CMK (cell line): ENCODE measurements around the gene KRT32.
"Not testable (repeated sequence)": the region's sequence is repeated elsewhere in the genome, so short reads cannot be mapped to it uniquely, and the experiment has no call there.

Experiments used
- DNase-seq: peaks from one replicate; pipeline ENCODE4 v3.0.0-alpha.2; 2010; ENCODE audit warnings: low read depth

KRT32 gene

GRCh38 chr17:41464173-41464572, 3.0 kb downstream of the KRT32 start:
- DNase-seq, result no peak

DNA sequence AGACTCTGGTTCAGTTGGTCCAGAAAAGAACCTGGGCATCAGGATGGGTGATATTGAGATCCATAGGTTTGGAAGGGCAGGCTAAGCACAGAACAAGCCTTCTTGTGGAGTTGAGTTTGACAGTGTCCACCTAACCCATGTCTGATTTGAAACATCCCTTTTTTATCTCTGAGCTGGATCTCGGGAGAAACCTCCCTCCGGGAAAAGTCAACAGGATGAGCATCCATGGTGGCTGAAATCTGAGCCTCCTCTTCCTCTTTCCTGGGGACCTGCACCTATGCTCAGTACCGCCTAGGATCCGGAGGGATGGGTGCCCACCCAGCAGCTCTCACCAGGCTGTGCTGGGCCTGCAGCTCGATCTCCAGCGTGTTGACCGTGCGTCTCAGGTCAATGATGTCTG, 3.4 kb downstream of the KRT32 start:
- DNase-seq, result no peak

DNA sequence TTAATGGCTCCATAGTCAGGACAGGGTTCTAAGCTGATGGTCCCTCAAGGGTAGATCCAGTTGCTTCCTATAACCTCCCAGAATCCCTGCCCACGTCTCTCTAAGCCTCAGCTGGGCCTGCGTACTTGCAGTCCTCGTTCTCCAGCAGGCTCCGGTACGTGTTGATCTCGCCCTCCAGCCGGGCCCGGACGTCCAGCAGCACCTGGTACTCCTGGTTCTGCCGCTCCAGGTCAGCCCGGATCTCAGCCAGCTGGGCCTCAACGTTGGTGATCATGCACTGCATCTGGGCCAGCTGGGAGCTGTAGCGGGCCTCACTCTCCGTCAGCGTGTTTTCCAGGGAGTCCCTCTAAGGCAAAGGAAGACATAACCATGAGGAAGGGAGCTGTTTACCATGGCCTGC, 4.5 kb downstream of the KRT32 start:
- DNase-seq, result no peak

DNA sequence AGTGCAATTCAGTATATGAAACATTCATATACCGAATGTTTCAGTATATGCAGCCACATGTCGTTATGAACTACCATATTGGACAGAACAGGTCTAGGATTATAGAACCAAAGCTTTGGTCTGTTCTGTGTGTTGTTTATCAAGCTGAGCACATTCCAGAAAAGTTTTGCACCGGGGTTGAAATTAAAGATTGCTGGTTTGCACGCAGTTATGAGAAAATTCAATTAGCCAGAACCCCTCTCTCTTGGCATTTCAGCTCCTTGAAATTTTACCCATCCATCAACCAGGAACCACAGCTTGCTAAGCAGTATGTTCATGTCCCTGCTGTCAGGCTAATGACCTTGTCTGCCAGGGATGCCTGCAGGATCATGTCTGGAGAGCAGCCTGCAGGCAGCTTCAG, 9.5 kb downstream of the KRT32 start:
- DNase-seq, result no peak

- no peak for DNase-seq
Measured at GRCh38 chr17:41456204-41456603, 11.0 kb downstream of the KRT32 start.

DNA sequence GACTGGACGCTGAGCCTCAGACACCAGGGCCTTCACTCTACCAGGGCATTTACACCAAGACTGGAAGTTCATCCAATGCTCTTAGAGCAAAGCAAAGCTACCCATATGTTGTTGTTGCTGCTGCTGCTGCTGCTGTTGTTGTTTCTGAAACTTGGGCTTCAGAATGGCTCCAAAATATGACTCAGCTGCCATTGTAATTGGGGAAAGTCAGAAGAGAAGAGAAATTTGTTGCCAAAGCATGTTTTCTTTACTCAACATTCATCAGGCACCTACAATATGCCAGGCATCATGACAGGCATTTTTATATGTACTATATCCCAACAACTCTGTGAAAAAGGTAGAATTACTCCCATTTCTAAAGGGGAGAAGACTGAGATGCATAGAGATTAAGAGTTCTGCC, 11.9 kb downstream of the KRT32 start:
- DNase-seq, result no peak

GRCh38 chr17:41453066-41453465, 14.1 kb downstream of the KRT32 start:
- no peak for DNase-seq

GRCh38 chr17:41452281-41452680, 14.9 kb downstream of the KRT32 start:
- no peak for DNase-seq

GRCh38 chr17:41451154-41451728, 15.9 kb downstream of the KRT32 start:
- no peak for DNase-seq

- no peak for DNase-seq
Measured at GRCh38 chr17:41449008-41449407, 18.2 kb downstream of the KRT32 start.

- no peak for DNase-seq
Measured at GRCh38 chr17:41448506-41448905, 18.7 kb downstream of the KRT32 start.

DNA sequence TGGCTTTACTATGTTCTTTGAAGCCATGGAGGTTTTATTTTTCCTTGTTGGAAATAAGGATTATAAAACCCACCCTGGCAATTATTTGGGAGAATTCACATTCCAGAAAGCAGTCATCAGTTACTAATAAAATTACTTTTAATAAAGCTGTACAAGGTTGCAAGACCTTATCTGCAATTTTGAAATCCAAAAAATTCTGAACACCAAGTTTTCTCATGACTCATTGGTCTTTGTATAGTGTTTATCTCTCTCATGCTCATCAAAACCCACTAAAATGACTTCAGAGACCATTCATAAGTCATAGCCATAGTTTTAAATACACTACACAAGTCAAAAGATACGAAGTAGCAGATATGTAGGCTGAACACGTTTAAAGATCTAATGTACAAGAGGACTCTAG, 20.4 kb downstream of the KRT32 start:
- DNase-seq, result no peak

DNA sequence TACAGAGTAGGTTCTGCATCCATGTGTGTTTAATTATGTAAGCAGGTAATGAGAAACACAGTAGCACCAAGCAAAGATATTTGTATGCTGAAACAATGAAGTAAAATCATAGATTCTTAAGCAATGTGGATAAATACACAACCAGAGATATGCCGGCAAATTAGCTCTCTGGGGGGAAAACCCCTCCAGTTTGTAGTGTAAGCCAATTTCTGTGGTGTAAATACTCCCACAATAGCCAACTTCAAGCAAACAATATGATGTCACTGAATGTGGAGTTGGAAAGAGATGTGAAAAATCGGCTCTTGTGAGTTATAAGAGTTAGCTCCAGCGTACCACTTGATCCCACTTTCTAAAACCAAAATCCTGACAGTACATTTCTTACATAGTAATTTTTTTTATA, 22.5 kb downstream of the KRT32 start:
- DNase-seq, result no peak

DNA sequence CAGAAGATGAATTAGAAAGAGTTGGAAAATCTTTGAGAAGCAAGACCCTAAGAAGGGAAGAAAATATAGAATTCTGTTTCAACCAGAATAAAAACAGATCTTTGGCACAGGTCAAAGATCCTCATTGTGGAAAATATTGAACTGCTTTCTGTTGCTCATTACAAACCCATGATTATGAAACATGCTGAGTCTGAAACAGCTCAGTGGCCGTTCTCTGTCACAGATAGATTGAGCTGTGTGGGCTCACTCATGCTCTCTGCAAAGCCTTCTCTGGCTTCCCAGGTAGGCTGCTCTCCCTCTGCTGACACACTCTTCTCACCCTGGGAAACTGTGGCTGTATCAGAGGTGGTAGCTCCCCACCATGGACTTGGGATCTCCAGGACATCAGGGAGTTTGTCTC, 23.0 kb downstream of the KRT32 start:
- no peak for DNase-seq

DNA sequence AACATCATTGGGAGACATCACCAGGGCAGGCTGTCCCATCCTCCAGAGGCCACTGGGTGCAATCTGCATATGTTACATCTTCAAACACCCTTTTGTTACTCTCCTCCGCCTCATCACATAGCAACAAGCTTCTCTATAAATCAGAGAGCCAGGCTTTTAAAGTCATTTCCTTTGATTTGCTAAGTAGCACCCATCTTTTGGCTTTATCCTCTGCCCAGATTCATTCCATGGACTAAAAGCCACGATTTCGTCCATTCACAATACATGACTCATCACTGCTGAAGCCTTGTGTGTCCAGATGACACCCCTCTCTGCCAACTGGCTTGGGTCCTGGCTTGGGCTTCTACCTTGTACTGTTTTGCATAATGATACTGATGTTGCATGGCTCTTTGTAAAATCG, 24.4 kb downstream of the KRT32 start:
- no peak for DNase-seq

DNA sequence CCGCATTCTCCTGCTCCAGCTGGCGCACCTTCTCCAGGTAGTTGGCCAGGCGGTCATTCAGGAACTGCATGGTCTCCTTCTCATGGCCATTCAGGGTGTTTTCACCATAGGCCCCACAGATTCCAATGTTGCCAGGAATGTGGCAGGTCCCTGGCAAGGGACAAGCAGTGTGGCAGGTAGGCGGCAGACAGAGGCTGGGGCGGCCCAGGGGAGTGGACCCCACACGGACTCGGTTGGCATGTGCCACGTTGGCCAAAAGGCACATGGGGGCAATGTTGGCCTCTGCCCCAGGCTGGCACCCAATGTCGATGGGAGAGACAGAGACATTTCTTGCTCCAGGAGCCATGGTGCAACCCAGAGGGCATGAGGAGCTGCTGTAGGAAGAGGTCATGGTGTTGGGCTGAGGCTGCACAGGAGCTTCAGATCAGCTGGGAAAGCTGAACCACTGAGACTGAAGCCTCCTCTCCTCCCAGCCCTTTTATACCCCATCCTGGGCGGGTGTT, 26.6 kb downstream of the KRT32 start, which contains the start of gene KRT38:
Gene KRT38 (minus strand): TSS at position 453 of the 503 bp plus-strand sequence. CDS start 62 bp downstream, at position 391.
- DNase-seq, result no peak

DNA sequence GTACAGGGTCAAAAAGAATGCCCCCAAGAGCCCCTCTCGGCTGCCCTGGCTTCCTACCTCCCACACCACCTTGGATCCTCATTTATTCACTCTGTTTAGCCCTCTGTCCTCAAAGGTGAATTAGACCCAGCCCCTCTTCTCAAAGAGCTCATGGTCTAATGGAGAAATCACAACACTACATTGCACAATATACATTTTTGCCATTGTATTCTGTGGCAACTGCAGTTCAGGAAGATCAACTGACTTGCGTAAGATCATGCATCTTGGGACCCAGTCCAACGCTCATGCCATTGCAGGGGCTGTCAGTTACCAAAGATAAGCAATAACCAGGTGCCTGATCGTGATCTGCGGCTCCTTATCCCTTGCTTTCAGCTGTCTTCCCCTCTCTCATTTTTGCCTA, 27.8 kb downstream of the KRT32 start:
- DNase-seq, result no peak

DNA sequence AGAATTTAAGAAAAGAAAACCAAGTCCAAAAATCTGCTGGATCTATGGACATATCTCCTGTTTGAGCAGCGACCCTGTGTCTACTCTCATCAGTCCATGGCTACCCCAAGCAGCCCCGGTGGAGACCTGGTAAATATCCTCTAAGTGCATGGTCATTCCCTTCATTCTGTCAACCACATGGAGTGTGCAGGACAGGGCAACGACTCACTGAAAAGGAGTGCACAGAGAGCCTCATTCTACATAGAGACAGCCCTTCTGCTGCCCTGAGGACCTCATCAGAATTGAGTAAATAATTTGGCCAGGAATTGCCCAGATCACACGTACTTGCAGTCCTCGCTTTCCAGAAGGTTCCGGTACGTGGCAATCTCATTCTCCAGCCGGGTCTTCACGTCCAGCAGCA, 29.4 kb downstream of the KRT32 start:
- DNase-seq, result no peak

DNA sequence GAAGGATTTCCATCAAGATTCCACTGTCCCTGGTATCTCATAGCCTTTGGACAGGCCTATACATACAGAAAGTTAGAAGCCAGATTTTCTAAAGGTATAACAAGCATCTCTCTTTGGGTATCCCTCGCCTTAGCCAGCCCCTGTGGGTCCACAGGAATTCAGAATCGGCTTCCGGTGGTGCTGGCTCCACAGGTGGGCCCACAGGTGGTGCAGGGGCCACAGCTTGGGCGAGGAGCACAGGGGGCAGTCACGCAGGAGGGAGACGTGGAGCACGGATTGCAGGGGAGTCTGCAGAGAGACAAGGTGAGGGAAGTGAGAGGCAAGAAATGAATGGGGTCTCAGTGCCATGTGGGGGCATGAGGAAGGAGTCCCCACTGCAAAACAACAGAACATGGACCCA, 29.9 kb downstream of the KRT32 start:
- DNase-seq, result no peak

- DNase-seq, result no peak
Measured at GRCh38 chr17:41434415-41434814, 32.8 kb downstream of the KRT32 start.

- no peak for DNase-seq
Measured at GRCh38 chr17:41434005-41434404, 33.2 kb downstream of the KRT32 start.

DNA sequence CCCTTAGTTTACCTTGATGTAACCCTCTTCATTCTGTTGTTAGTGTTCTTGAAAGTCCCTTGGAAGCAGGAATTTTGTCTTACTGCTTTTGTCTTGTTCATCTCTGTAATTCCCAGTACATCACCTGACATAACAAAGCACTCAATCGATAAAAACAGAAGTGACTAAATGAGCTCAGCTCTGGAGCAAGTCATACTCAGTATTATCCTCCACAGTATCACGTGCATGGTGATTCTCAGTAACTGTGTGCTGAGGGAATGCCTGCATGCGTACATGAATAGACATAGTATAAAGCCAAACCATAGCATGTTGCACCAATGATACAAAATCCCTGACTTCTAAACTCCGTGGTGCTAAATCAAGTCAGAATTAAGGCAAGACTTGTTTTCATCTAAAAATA, 33.6 kb downstream of the KRT32 start:
- no peak for DNase-seq

- not testable (repeated sequence) for DNase-seq
Measured at GRCh38 chr17:41430376-41430775, 36.8 kb downstream of the KRT32 start.

GRCh38 chr17:41429667-41430066, 37.5 kb downstream of the KRT32 start:
- DNase-seq, result no peak
